ENCODE measurements around the gene LRP1B.
"Not testable (repeated sequence)": the region's sequence is repeated elsewhere in the genome, so short reads cannot be mapped to it uniquely, and the experiment has no call there.

The LRP1B gene

GRCh38 chr2:142100139-142100873 is 30.5 kb downstream of the LRP1B start:
- DNase-seq = no peak

DNA sequence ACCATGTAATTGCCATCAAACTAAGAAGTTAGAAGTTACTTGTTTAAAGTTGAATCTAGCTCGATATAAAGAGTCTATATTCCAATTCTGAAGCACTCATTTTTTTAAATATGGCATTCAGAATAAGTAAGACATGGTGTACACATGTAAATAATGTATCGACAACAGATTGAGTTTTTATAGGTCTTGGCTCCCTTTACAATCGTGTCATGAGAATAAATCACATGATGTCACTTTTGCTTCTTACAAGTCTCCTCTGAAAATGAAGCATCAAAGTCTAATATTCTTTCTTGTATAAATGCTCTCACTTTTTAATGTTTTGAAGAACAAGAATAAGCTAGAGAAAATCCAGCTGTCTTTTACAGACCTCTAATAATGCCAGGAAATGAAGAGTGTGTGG is 33.1 kb downstream of the LRP1B start:
- no peak for DNase-seq

DNA sequence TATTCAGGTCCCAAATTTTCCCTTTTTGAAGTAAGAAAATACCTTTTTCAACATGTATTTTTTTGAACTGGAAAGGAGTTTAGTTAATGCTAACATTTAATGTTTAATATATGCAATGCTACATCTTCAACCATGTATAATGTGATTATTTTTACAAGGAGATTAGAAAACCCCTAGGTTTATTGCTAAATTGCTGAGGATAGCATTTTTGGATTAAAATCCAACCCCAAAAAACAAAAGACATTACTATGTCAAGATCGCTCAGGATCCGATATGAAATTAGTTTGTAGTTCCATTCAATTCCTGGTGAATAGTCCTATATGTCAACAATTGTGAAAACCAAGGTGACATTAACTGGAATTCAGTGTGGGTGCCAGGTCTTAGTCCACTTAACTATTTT is 35.2 kb downstream of the LRP1B start:
- DNase-seq = no peak

DNA sequence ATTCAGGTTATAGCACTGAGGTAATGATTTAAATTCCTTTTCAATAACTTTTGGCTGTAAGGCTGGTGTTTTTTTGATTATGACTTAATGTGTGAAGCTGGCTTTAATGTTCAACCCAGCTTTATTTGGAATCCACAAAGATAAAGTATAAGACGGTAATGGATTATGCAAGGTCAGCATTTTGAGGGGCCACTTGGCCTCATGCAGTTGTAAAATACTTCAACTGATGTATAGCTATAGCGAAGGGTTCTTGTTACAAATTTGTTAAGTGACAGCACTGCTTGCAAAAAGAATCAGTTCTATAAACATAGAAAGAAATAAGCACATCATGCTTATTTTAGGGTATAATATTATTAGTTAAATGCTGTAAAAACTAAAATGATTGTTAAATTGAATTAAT is 36.6 kb downstream of the LRP1B start:
- no peak for DNase-seq

- DNase-seq = no peak
Measured at GRCh38 chr2:142088058-142088568, 42.7 kb downstream of the LRP1B start.

DNA sequence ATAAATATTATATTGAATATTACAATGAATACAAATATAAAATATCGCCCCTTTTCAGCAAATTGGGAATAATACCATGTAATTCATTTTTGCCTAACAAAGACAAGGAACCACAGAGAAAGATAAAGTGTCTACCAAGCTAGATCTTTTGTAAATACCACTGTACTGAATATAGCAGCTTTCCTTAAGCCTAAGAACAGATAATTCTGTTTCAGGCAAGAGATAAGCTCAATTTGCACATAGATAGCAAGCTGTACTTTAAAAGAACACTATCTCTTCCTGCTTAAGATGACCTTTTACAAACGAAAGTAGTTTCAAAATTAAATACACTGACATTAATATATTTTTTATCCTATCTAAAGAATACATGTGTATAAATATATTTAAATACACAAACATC is 43.2 kb downstream of the LRP1B start:
- not testable (repeated sequence) for DNase-seq

DNA sequence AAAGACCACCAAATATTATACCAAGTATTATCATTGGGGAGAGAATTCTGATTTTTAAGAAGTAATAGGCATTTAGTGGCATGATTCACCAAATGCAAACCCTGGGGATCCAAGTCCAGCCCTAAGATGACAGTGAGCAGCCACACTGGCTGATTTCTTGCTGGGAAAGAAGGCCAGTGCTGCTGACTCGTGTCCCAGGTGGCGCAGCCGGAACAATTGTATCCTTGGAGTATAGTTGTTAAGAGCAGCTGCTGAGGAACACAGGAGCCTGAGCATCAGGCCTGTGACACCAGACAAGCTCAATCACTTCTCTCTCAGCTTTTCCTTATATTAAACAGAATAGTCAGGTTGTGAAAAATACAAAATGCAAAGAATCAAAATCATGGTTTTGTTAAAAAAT is 48.4 kb downstream of the LRP1B start:
- DNase-seq = no peak

DNA sequence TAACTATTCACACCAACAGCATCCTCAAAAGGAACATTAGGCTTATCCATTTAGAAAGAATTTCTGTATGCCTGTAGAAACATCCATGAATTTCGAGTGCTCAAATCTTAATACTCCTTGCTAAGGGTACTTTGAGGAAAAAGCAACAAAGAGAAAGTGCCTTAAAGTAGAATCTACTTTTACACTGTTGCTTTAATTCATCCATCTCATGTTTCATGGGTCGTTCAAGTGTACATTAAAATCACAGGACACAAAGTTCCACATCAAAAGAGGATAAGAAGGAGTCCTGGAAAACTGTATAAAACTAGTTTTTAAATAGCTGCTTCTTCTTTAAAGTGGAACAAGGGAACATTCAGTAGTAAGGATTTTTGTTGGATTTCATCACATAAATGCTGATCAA is 54.5 kb downstream of the LRP1B start:
- no peak for DNase-seq

DNA sequence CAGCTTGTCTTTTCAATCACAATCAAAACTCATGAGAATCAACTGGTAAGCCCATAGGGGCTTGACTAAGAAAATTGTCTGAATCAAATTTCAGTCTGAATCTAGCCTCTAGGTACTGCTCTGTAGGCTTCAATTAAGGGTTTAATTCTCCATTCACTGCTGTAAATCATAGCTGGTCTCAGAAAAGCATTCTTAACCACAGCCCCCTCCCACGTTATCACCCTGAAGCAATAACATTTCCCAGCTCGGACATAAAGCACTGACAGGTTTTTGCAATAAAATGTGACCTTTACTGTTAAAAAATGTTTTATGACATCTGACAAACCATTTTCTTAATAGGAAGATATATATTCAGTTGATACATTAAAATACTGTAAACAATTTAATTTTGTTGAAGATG is 55.0 kb downstream of the LRP1B start:
- DNase-seq = no peak

GRCh38 chr2:142069251-142069888 is 61.4 kb downstream of the LRP1B start:
- no peak for DNase-seq

GRCh38 chr2:142065700-142066099 is 65.1 kb downstream of the LRP1B start:
- no peak for DNase-seq

- DNase-seq = no peak
Measured at GRCh38 chr2:142065156-142065555, 65.7 kb downstream of the LRP1B start.

DNA sequence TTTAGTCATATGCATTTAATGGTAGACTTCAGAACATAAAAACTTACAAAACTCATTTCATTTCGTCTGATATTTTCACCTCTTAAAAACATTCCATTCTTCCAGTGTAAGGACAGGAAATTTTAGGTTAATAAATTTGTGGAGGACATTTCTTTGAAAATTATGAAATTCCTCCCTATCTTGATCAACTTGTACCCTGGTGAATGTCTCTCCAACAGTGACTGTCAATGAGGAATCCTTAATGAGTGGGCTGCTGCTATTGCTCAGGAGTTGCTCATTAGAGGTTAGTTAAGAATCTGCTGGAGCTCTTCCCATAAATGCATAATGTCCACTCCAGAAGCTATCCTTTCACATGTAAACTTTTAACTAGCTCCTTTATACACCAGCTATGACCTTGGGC is 69.1 kb downstream of the LRP1B start:
- no peak for DNase-seq

- DNase-seq = no peak
Measured at GRCh38 chr2:142058149-142058548, 72.7 kb downstream of the LRP1B start.

DNA sequence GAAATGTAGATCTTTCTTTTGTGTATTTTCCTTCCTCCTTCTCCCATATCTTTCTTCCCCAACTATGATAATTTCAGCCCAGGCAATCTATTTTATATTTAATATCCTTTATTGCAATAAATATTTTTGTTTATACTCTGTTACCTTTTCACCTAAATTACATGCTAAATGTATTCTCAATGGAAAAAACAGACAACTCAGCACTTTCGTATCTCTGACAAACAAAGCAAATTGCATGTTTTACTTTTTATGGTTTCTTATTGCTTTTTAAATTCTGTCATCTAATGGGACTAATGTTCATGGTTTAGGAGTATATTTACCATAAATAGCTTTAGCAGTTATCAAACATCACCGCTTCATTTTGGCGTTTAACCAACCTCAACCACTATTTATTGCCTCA is 74.0 kb downstream of the LRP1B start:
- no peak for DNase-seq

- no peak for DNase-seq
Measured at GRCh38 chr2:142052220-142052863, 78.5 kb downstream of the LRP1B start.

DNA sequence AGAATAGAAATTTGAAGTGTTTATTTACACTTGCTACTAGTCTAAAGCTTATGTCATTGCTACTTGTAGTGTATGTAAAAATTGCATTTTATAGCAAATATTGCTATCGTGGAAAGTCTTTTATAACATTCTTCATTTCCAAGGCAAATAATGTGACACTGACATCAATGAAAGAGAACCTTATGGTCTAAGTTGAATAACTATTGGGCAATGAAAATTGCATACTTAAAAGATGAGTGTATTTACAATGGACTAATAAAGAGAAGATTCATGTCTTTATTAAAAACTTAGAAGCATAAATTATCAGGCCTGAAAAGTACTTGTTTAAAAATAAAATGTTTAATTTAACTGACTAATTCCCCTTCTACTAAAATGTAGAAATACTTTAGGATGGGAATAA is 82.2 kb downstream of the LRP1B start:
- no peak for DNase-seq

DNA sequence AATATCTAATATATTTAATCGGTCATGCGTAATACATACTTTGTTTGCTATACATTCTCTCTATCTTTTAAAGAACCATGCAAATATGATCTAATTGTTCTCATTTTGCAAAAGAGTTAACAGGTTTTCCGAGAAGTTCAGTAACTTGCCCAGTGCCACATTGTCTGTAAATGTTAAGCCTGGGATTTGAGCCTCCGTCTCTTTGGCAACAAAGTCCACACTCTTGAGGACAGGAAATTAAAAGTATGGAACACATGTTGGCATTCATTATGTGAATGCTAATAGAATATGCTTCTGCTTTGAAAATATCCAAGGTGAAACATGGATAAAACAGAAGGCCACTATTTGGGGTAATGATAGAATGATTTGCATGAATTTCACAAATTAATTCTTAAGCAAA is 85.2 kb downstream of the LRP1B start:
- DNase-seq = no peak

DNA sequence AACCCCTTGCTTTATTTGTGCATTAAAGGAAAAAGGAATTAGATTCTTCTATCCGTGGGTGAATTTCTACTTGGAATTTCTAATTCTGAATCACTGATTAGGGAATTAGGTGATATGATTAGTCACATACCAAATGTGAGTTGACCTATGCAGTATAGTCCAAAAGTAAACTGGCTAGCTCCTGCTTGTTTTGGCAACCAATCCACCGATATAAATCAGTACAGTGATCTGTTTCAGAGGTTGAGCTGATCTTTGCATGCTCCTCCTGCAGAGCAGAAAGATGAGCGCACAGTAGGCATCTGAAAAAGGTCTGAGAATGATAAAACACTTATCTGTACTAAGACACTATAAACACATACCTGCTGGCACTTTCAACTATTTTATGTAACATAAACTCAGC is 86.6 kb downstream of the LRP1B start:
- no peak for DNase-seq

DNA sequence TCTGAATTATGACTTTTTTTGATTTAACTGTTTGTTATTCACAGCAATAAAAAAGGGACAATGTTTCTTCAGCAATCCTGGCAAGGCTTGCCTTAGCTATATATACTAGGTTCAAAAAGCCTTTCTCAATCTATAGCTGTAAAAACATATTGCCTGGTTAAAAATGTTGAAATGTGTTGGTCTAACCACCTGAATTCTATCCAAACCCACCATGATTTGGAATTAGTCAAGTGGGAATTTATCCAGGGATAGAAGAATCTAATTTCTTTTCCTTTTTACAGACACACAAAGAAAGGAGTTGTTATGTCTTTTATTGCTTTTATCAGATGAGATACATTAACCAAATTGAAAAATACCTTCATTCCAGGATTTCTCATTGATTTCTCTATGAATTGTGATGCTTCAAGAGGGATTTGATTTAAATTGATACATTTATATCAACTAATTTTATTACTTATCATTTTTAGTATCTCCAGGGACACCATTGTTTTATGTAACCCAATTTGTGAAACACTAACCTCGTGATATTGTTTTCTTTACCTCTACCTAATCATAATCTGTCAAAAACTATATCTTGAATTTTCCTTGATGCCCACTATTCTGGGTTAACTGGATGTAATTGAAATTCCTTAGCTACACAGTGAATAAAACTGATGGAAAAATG is 88.1 kb downstream of the LRP1B start:
- no peak for DNase-seq

DNA sequence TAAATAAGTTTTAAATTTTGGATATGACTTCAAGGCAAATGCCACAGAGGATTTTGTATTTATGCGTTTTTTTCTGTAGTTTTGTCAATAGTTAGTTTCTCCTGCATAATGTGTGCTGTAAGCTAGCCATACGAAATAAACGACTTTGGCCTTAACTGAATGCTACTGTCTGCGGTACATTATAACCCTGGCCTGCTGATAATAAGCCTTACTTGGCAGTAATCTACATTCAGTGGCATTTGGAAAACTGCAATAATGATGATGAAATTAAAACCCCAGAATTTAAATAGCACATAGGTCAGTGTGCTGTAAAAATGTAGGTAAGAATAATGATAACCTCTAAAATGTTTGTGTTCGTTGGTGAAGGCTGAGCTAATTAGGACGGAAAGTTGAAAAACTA is 88.8 kb downstream of the LRP1B start:
- no peak for DNase-seq

DNA sequence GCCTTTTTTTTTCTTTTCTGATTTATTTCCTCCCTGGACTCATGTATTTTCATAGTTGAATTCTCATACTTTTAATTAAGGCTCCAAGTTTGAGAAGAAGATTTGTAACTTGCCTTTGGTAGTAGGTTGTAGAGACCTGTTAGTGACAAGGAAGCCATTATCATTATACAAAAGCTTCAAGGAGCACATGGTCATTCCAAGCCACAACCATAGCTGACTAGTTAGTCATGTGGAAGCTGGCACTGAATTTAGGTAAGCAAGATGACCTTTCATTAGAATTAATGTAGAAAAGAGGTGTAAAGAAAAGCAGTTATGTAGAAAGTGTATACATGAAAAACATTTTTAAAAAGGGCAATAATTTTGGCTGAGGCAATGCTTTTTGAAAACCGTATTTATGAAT is 89.7 kb downstream of the LRP1B start:
- no peak for DNase-seq

DNA sequence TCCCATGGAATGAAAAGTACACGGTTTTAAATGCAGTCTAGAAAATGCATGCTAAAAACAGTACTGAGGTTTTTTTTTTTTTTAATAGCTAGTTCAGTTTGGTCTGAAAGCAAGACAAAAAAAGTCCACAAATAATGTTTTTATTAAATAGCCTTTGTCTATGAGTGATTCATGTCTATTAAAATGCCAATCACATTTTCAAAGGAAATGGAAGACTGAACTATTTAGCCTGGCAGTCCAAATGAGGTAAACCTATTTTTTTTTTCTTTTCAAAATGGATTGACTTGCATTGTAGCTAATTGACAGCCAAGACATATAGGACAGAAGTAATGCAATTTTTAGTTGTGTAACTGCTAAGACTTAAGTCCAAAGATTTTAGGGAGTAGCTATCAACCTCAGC is 90.3 kb downstream of the LRP1B start:
- DNase-seq = no peak

GRCh38 chr2:142038826-142039225 is 92.0 kb downstream of the LRP1B start:
- DNase-seq = no peak
